Immature natural killer cell (primary cell): ENCODE measurements around the gene JUND. TPM values are rescaled to one million over a fixed set of nuclear protein-coding genes. Genes with fewer than 3 reads are reported as not detected.

Source experiments
- DNase-seq, 3 donors: peaks; one replicate each; pipeline ENCODE4 v3.0.0; 2022; ENCODE audit warnings: mixed read lengths in 1 of 3
- H3K27ac Mint-ChIP-seq, 6 donors: one replicate each; pipeline ENCODE4 v1.8.0; 2020; ENCODE audit warnings: mixed read lengths in 6 of 6, mild to moderate bottlenecking in 5 of 6, inconsistent platforms in 4 of 6, moderate library complexity in 3 of 6
- H3K27me3 Mint-ChIP-seq, 3 donors: one replicate each; pipeline ENCODE4 v1.8.0; 2020 to 2021; ENCODE audit warnings: low read depth in 3 of 3, mild to moderate bottlenecking in 3 of 3, mixed read lengths in 3 of 3, moderate library complexity in 3 of 3, inconsistent platforms in 1 of 3
- H3K36me3 Mint-ChIP-seq, 3 donors: one replicate each; pipeline ENCODE4 v1.8.0; 2020; ENCODE audit warnings: mixed read lengths in 3 of 3, inconsistent platforms in 2 of 3, mild to moderate bottlenecking in 2 of 3
- H3K4me1 Mint-ChIP-seq, 2 donors: one replicate each; pipeline ENCODE4 v1.8.0; 2020; ENCODE audit warnings: inconsistent platforms in 2 of 2, mild to moderate bottlenecking in 2 of 2, mixed read lengths in 2 of 2, moderate library complexity in 1 of 2
- H3K4me3 Mint-ChIP-seq, 5 donors: one replicate each; pipeline ENCODE4 v1.8.0; 2020; ENCODE audit warnings: mild to moderate bottlenecking in 5 of 5, mixed read lengths in 5 of 5, inconsistent platforms in 3 of 5, moderate library complexity in 3 of 5
- H3K9me3 Mint-ChIP-seq, 6 donors: one replicate each; pipeline ENCODE4 v1.8.0; 2020; ENCODE audit warnings: mild to moderate bottlenecking in 6 of 6, mixed read lengths in 6 of 6, inconsistent platforms in 4 of 6, moderate library complexity in 3 of 6
- polyA plus RNA-seq, 3 donors: library from polyadenylated mRNA; unstranded; fragments of 300-500 nt; fragmentation: Illumina TruSeq; gene quantifications; one replicate each; pipeline ENCODE4 v1.2.3, GENCODE V29; 2021

The JUND gene
- polyA plus RNA-seq, 3 donors from 2014 or later, result 15.0 to 71.8 (median 54.7) TPM

DNA sequence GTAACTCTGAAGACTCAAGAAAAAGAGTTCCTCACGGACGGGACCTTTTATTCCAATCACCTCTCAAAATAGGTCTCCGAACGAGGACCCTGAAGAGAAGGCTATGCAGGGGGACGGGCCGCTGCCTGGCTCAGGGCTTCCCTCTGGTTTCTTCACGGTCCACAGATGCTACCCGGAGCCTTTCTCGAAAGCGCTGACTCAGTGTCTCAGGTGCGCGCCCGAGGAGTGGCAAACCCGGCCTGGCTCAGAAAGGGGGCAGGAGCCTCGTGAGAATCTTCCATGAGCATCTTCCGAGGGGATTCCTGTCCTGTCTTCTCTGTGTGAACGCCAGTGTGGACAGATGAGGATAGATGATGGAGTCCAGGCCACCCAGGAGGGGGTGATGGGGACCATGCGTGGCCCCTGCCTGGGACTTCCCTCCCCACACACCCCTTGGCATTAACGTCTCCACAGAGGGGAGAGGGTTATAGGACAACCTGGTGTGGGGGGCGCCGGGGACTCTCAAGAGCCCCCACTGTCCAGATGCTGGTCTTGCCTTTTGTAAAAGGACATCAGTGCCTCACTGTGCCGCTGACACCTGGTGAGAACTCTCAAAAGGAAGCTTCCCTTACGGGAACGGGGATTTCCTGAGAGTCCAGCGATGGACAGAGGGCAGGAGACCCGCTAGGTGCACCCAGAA lies 24.9 kb upstream of the JUND start:
- Mint-ChIP-seq H3K27ac (peak overlapping the region; percentile 98 to 100 (median 99)), H3K9me3 (no peaks in the 10 kb centered on the region), H3K36me3 (peaks cover 3 to 5% (median 4%) of the 10 kb centered on the region in 3 donors), H3K4me3 (peak overlapping the region in 4 of 5 donors; percentile 88 to 99 (median 94)), H3K4me1 (peaks cover 44 to 45% of the 10 kb centered on the region in 2 donors), H3K27me3 (peaks cover 19 to 28% (median 20%) of the 10 kb centered on the region in 3 donors)
- no peak for DNase-seq

DNA sequence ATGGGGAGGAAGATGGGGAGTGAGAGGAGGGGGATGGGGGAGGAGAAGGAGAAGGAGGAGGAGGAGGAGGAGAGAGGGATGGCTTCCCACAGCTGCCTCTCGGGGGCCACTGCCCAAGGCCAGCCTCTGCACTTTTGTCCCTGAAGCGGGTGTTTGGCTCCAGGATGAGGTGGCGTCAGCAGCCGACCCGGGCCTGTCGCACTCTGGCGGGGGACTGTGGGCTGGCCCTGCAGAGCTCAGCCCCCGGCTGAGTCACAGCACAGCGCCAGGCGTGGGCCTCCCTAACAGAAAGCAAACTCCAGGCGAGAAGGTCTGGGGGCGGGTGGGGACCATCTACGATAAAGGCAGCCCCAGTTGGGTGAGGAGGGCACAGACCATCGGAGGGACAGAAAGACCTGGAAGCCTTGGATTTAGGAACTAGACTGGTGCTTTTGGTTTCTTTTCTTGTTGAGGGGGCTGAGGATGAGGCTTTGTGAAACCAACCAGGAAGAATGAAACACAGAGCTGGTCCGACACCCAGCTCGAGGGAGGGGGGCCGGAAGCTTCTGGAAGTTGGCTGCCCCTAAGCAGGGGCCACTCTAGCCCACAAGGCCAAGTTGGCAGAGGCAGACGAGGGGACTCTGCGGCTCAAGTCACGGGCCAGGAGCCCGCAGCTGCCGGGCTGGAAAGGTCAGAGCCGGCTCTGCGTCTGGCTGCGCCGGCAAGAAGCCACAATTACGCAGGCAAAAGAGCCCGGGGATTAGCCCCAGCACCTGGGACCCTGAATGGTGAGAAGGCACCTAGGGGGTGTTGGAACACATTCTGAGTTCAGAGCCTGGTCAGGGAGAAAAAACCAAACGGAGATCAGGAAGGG lies 23.3 kb upstream of the JUND start:
- H3K4me1 Mint-ChIP-seq, result peaks cover 38% of the 10 kb centered on the region in 2 donors
- H3K27me3 Mint-ChIP-seq, result peaks cover 17 to 28% (median 20%) of the 10 kb centered on the region in 3 donors
- peak; percentile 88 to 89 (median 89) for DNase-seq
- peak overlapping the region; percentile 98 to 100 (median 99) for H3K27ac Mint-ChIP-seq
- H3K9me3 Mint-ChIP-seq, result no peaks in the 10 kb centered on the region
- peaks cover 3 to 5% (median 4%) of the 10 kb centered on the region in 3 donors for H3K36me3 Mint-ChIP-seq
- peak overlapping the region; percentile 86 to 99 (median 92) for H3K4me3 Mint-ChIP-seq

- peak overlapping the region; percentile 86 to 99 (median 92) for H3K4me3 Mint-ChIP-seq
- peak overlapping the region; percentile 98 to 100 (median 99) for H3K27ac Mint-ChIP-seq
- H3K4me1 Mint-ChIP-seq, result peaks cover 38% of the 10 kb centered on the region in 2 donors
- no peaks in the 10 kb centered on the region for H3K9me3 Mint-ChIP-seq
- H3K27me3 Mint-ChIP-seq, result peaks cover 17 to 28% (median 20%) of the 10 kb centered on the region in 3 donors
- DNase-seq, result no peak
- H3K36me3 Mint-ChIP-seq, result peaks cover 3 to 5% (median 4%) of the 10 kb centered on the region in 3 donors
Observed at GRCh38 chr19:18304208-18304457, 22.7 kb upstream of the JUND start.

GRCh38 chr19:18301718-18302111 lies 20.3 kb upstream of the JUND start:
- peaks cover 0 to 2% (median 0%) of the 10 kb centered on the region in 3 donors for H3K36me3 Mint-ChIP-seq
- peak overlapping the region; percentile 63 to 88 (median 80) for H3K27ac Mint-ChIP-seq
- no peak for DNase-seq
- no peaks in the 10 kb centered on the region for H3K9me3 Mint-ChIP-seq
- peaks cover 32 to 37% of the 10 kb centered on the region in 2 donors for H3K4me1 Mint-ChIP-seq
- peaks cover 17 to 28% (median 20%) of the 10 kb centered on the region in 3 donors for H3K27me3 Mint-ChIP-seq
- H3K4me3 Mint-ChIP-seq, result peak overlapping the region in 4 of 5 donors; percentile 27 to 53 (median 38)

- Mint-ChIP-seq H3K27me3 (peaks cover 17 to 28% (median 20%) of the 10 kb centered on the region in 3 donors), H3K4me3 (peak overlapping the region in 3 of 5 donors; percentile 35 to 53 (median 41)), H3K36me3 (no peaks in the 10 kb centered on the region), H3K27ac (peak overlapping the region; percentile 63 to 88 (median 80)), H3K9me3 (no peaks in the 10 kb centered on the region), H3K4me1 (peaks cover 31 to 35% of the 10 kb centered on the region in 2 donors)
- no peak for DNase-seq
Observed at GRCh38 chr19:18300930-18301717, 19.7 kb upstream of the JUND start.

DNA sequence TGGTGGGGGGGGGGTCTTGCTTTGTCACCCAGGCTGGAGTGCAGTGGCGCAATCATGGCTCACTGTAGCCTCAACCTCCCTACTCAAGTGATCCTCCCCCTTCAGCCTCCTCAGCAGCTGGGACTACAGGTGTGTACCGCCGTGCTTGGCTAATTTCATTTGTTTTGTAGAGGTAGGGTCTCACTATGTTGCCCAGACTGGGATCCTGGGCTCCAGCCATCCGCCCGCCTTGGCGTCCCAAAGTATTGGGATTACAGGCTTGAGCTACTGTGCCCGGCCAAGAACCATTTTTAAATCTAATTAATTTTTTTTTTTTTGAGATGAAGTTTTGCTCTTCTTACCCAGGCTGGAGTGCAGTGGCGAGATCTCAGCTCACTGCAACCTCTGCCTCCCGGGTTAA lies 18.2 kb upstream of the JUND start:
- no peak overlapping the region for H3K4me3 Mint-ChIP-seq
- H3K4me1 Mint-ChIP-seq, result peaks cover 19 to 27% of the 10 kb centered on the region in 2 donors
- H3K27ac Mint-ChIP-seq, result no peak overlapping the region
- peaks cover 14 to 18% (median 16%) of the 10 kb centered on the region in 3 donors for H3K27me3 Mint-ChIP-seq
- H3K9me3 Mint-ChIP-seq, result no peaks in the 10 kb centered on the region
- H3K36me3 Mint-ChIP-seq, result no peaks in the 10 kb centered on the region
- DNase-seq, result no peak

DNA sequence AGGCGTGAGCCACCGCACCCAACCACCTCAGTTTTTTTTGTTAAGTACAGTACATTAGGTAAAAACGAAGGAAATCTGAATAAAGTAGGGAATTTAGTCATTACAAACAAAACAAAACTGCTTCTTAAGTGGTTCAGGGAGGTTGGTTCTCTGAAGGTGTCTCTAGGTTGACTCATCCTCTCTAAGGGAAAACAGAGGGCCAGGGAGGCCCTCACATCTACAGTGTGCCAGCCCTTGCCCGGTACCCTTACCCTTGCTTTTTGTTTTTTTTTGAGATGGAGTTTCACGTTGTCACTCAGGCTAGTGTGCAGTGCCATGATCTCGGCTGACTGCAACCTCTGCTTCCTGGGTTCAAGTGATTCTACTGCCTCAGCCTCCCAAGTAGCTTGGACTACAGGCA lies 17.2 kb upstream of the JUND start:
- Mint-ChIP-seq H3K27me3 (peaks cover 10 to 11% (median 10%) of the 10 kb centered on the region in 3 donors), H3K4me1 (peaks cover 18 to 27% of the 10 kb centered on the region in 2 donors), H3K4me3 (no peak overlapping the region), H3K36me3 (no peaks in the 10 kb centered on the region), H3K27ac (no peak overlapping the region), H3K9me3 (no peaks in the 10 kb centered on the region)
- no peak for DNase-seq

GRCh38 chr19:18297308-18297707 lies 15.9 kb upstream of the JUND start:
- peaks cover 8 to 10% (median 9%) of the 10 kb centered on the region in 3 donors for H3K27me3 Mint-ChIP-seq
- H3K4me3 Mint-ChIP-seq, result no peak overlapping the region

DNA sequence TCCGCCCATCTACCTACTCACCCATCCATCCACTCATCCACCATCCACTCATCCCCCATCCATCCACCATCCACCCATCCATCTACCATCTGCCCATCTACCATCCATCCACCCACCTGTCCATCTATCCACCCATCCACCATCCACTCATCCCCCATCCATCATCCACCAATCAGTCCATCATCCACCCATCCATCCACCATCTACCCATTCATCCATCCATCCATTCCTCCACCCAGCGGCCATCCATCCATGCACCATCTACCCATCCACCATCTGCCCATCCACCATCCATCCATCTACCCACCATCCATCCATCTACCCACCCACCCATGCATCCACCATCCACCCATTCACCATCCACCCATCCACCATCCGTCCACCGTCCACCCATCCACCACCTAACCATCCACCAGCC lies 13.6 kb upstream of the JUND start:
- Mint-ChIP-seq H3K4me3 (peak overlapping the region in 2 of 5 donors; percentile 2 to 36), H3K27me3 (peaks cover 20 to 26% (median 25%) of the 10 kb centered on the region in 3 donors), H3K36me3 (no peaks in the 10 kb centered on the region), H3K9me3 (no peaks in the 10 kb centered on the region), H3K27ac (peak overlapping the region; percentile 93 to 99 (median 98)), H3K4me1 (peaks cover 41 to 45% of the 10 kb centered on the region in 2 donors)
- no peak for DNase-seq

More at GRCh38 chr19:18297308-18297707, 15.9 kb upstream of the JUND start:
- peak overlapping the region in 2 of 6 donors; percentile 67 to 77 for H3K27ac Mint-ChIP-seq
- no peak for DNase-seq
- no peaks in the 10 kb centered on the region for H3K9me3 Mint-ChIP-seq
- H3K36me3 Mint-ChIP-seq, result no peaks in the 10 kb centered on the region
- peaks cover 21 to 35% of the 10 kb centered on the region in 2 donors for H3K4me1 Mint-ChIP-seq

DNA sequence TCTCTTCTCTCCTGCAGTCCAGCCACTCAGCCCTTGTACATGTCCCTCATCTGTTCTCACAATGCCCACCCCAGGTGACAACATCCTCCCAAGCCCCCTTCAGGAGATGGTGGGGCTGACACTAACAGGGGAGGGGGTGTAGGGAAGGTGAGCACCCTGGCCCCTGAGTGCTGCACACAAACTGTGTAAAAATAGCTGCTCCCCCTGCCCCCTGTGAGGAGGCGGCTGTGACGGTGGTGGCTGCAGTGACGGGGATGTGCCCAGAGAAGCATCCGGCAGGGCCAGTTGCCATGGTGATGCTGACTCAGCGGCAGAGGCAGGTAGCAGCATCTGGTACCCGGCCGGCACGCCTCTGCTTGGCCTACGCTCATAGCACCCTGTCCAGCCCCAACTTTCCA lies 13.0 kb upstream of the JUND start:
- Mint-ChIP-seq H3K36me3 (no peaks in the 10 kb centered on the region), H3K4me3 (peak overlapping the region; percentile 11 to 78 (median 58)), H3K27ac (peak overlapping the region; percentile 93 to 99 (median 98)), H3K4me1 (peaks cover 46 to 51% of the 10 kb centered on the region in 2 donors), H3K27me3 (peaks cover 20 to 29% (median 29%) of the 10 kb centered on the region in 3 donors), H3K9me3 (no peaks in the 10 kb centered on the region)
- DNase-seq, result peak; percentile 83 to 88 (median 86)

DNA sequence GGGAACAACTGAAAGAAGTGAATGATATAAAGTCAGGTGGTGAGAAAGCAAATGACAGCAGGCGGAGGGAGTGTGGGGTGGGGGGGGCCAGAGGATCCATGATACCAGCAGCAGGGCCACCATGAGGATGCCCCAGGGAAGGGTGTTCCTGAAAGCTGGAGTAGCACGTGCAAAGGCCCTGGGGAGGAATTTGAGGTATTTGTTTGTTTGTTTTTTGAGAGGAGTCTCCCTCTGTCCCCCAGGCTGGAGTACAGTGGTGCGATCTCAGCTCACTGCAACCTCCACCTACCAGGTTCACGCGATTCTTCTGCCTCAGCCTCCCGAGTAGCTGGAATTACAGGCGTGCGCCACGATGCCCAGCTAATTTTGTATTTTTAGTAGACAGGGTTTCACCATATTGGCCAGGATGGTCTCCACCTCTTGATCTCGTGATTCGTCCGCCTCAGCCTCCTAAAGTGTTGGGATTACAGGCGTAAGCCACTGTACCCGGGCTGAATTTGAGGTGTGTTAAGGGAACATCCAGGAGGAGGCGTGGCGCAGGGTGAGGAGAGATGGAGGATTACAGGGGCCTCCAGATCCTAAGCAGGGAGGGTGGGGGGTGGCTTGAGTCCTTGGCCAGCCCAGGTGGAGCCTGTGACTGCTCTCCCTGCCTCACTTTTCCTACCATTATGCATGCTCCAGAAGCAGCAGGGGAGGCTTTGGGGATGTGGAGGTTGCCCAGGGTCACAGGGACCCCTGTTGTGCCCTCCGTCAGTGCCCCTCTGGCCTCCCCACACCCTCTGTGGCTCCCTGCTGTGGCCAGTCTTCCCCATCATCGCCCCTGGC lies 12.4 kb upstream of the JUND start:
- Mint-ChIP-seq H3K4me3 (peak overlapping the region; percentile 79 to 87 (median 82)), H3K27ac (peak overlapping the region; percentile 93 to 99 (median 98)), H3K9me3 (no peaks in the 10 kb centered on the region), H3K27me3 (peaks cover 22 to 29% (median 29%) of the 10 kb centered on the region in 3 donors), H3K4me1 (peaks cover 46 to 54% of the 10 kb centered on the region in 2 donors), H3K36me3 (no peaks in the 10 kb centered on the region)
- DNase-seq, result no peak

DNA sequence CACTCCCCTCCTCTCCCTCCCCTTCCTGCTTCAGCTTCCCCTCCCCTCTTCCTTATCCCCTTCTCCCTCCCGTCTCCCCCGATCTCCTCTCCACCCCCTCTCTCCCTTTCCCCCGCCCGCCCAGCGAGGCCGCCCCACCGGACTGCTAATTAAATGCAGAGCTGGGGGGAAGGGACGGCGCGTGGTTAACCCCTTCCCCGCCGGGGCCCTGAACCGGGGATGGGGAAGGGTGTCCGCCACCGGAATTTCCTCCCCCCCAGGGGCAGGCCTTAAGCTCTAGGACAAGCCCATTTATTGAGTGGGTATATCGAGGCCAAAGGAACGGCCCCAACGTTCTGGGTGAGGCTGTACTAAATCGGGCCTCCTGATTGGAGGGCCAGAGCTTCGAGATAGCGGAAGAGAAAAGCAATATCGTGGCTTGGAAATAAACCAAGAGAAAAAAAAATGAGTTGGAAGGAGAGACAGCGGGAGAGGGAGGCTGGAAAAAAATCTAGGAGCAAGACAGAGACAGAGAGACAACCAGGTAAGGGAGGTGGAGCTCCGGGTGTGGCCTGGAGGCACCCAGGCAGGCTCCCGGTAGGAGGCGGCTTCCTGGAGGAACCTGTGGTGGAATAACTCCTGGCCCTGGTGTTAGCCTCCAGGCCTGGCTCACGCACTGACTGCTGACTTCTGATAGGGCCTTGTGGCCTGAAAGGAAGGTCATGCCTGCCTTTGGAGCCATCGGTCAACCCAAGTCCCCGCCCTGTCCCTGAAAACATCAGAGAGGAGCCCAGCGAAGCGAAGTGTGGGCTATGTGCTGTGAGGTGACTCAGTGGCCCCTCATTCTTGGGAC lies 11.6 kb upstream of the JUND start:
- DNase-seq, result peak; percentile 38 to 43 (median 43)
- peaks cover 22 to 29% (median 29%) of the 10 kb centered on the region in 3 donors for H3K27me3 Mint-ChIP-seq
- no peaks in the 10 kb centered on the region for H3K36me3 Mint-ChIP-seq
- H3K4me1 Mint-ChIP-seq, result peaks cover 46 to 59% of the 10 kb centered on the region in 2 donors
- H3K9me3 Mint-ChIP-seq, result no peaks in the 10 kb centered on the region
- H3K4me3 Mint-ChIP-seq, result peak overlapping the region; percentile 80 to 87 (median 84)
- peak overlapping the region; percentile 93 to 99 (median 98) for H3K27ac Mint-ChIP-seq
